ENCODE data around the gene CYTH2.

GRCh38 chr19:48450863-48451262, 18.3 kb upstream of the CYTH2 start:
- TF ChIP-seq CTCF (IDR thresholded peaks at IDR 0.05) (no peak), POLR2A (IDR thresholded peaks at IDR 0.05; ENCODE audit: low read depth) (no peak), POLR2AphosphoS5 (IDR thresholded peaks at IDR 0.05) (no peak), EP300 (IDR thresholded peaks at IDR 0.05) (no peak)
